NCI-H2227 (cell line): Measurements from ENCODE around the gene LGALS3BP.
"Not testable (repeated sequence)": the region's sequence is repeated elsewhere in the genome, so short reads cannot be mapped to it uniquely, and the experiment has no call there.

Experiments used
- DNase-seq: peaks from one replicate; lab custom pipeline; 2025; ENCODE audit not compliant: unreplicated experiment; lab: John Stamatoyannopoulos, UW

LGALS3BP gene

DNA sequence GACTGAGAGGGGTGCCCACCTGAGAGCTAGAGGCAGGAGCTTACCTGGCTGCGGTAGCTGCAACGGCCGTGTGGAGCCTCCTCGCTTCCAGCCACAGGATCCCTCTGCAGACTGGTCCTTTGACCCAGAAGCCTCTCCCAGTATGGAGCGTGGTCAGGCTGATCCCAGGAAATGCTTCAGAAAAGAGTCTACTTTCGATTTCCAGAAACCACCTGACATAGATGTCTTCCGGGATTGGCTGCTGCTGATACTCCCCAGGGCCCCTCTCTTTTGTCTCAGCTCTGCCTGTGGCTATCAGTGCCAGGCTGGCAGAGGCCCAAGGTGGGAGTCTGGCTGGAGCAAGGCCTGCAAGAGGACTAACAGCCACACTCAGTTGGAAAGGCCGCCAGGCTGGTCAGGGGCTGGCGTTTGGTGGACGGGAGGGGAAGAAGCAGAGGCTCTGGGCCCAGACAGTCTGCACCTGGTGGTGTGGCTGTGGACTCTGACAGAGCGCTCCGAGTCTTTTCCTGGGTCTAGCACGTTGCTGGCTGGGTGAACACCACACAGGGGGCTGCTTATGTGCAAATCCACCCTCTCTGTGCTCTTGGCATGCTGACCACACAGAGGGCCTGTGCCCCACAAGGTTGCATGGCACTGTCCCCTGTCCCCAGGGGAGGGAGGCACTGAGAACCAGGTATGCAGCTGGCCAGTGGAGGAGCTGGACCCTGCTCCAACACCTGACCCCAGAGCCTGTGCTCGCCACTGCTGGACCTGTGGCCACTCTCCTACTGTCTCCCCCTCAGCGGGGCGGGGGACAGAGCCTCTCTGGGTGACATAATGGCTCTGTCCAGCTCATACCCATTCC lies at the start of gene LGALS3BP:
TSS of gene LGALS3BP (minus strand) at position 144 of the 844 bp plus-strand sequence. CDS start 2,732 bp downstream, outside the sequence.
- peak; percentile 68 for DNase-seq

GRCh38 chr17:79028496-79029326 lies 49.0 kb upstream of the LGALS3BP start:
- DNase-seq = peak; percentile 21

DNA sequence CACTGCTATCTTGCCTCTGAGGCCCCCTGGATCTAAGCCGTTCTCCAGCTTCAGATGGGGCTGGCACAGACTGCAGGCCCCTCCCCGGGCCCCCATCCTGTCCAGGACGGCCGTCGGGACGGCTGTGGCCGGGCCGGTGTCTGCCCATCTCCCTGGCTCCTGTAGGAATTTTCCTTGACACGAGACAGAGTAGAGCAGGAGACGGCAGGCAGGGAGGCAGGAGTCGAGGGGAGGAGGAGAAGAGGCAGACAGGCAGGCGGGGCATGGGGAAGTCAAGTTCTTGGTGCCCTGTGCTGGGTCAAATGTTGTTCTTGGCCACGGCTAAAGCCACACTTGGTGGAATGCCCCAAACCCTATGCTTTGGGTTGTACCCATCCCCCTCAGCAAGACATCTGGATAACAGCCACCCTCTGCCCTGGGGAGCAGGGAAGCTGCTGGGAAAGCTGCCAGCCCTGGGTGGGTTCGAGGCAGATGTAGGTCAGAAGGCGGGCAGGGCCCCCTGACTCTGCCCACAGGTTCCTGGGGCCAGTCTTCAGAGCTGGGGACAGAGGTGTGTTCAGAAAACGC lies 48.3 kb upstream of the LGALS3BP start:
- DNase-seq = no peak

DNA sequence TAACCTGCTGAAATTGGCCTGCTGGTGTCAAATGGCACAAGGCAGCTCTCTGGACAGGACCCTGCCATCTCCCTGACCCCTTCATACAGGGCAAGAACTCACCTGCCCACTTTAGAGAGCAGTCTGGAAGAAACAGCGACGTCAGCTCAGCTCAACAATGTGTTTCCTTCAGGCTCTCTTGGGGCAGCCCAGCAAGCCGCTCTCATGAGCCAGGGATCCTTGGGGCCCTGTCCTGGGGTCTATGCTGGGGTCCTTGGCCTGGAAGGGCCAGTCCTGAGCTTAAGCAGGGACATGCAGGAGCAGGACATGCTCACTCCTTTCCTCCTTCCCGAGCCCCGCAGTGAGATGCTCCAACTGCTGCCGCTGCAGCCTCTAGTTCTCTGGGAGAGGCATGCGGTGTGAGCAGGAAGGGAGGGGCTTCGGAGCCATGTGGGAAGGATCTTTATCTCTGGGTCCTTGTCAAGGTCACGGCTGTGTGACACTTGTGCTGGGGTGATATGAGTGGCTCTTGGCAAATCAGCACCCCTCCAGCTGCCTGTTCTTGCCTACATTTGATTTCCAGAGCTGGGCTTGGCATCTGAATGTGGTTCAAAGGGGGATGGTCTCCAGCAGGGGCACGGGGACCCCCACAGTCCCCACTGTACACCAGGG lies 47.7 kb upstream of the LGALS3BP start:
- DNase-seq = no peak

- DNase-seq = no peak
Observed at GRCh38 chr17:79026376-79027273, 46.9 kb upstream of the LGALS3BP start.

DNA sequence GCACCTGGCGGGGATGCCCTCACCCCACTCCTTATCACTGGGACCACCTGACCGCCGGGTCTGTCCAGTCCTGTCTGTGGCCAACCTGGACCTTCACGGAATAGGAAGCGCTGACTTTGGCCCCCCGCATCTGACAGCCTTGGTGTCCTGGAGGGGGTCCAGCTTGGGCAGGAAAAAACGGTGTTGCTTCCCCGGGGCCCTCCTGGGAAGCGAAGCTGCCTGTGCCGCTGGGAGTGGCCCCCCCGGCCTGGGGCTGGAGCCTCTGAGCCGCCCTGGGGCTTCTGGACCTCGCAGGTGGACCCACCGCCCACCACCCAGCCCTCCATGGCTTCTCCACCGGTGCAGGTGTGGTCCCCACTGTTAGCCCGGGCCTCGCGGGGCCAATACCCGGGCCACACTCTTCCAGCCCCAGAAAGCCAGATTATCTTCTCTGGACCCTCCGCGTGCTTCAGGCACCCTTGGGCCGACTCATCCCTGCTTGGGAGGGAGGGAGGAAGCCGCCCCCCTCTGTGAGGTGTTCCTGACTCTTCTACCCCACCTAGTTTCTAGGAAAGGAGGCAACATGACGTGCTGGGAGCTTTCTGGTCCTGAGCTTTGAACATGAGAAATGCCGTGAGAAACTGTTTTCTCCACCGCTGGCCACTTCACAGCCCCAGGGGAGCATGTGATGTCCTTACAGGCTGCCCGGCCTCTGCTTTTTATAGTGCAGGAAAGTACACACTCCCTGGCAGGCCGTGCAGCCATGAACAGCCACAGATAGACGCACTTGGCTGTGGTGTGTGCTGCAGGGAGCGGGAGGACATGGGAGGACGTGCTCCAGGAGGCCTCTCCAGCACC lies 45.4 kb upstream of the LGALS3BP start:
- DNase-seq = no peak

- peak; percentile 67 for DNase-seq
Observed at GRCh38 chr17:79023886-79024771, 44.4 kb upstream of the LGALS3BP start, which contains the start of gene C1QTNF1. TSS of gene C1QTNF1 (plus strand) at chr17:79024169. CDS start at chr17:79043969, 19,800 bp downstream.

- DNase-seq = no peak
Observed at GRCh38 chr17:79023180-79023705, 43.5 kb upstream of the LGALS3BP start.

DNA sequence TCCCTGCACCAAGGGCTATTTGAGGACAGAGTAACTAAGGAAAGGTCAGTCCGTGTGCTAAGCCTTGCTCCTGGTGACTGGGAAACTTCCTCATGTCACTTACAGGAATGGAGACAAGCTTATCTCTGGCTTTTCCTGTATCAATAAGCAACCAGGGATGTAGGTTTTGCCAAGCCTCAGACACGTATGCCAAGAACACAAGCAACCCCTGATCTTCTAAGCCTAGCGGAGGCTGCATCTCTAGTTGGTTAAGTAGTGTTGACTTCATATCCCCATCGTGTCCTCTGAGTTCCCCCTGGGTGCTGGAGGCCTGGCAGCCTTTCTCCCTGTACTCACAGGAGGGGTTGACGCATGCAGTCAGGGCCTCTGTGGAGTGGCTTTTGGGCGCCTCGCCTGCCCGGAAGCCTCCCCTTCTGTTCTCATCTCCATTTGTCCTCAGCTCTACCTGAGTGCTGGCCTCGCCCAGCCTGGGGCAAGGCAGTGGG lies 42.8 kb upstream of the LGALS3BP start:
- DNase-seq = no peak

DNA sequence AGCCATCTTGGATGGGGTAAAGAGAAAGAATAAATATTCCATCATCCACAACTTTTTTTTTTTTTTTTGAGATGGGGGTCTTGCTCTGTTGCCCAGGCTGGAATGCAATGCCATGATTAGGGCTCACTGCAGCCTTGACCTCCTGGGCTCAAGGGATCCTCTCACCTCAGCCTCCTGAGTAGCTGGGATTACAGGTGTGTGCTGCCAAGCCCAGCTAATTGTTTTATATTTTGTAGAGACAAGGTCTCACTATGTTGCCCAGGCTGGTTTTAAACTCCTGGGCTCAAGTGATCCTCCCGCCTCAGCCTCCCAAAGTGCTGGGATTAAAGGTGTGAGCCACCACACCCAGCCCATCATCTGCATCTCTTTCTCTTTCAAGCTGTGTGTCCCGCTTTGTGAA lies 42.2 kb upstream of the LGALS3BP start:
- DNase-seq = not testable (repeated sequence)

GRCh38 chr17:79020631-79021301 lies 41.0 kb upstream of the LGALS3BP start:
- DNase-seq = no peak

- peak; percentile 48 for DNase-seq
Observed at GRCh38 chr17:79019632-79020584, 40.2 kb upstream of the LGALS3BP start.

DNA sequence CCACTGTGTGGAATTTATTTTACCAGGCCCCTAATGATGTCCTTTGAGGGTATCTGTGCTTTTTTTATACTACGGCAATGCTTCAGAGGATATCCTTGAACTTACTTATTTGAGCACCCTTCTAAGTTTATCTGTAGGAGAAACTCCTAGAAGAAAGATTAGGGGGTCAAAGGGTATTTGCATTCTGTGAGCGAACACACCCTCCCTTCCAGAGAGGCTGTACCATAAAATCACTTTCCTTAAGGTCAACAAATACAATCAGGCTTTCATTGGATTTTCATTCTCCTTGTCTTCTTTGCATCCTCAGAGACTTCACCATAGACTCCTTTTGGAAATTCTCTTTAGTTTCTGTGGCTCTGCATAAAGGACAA lies 39.5 kb upstream of the LGALS3BP start:
- DNase-seq = no peak

DNA sequence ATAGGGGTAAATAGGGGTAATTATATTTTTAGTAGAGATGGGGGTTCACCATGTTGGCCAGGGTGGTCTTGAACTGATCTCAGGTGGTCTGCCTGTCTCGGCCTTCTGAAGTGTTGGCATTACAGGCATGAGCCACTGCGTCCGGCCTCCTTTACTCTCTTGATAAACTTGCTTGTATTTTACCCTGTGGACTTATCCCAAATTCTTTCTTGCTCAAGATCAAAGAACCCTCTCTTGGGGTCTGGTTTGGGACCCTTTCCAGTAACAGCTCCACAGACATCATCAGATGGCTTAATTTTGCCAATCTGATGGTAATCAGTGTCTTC lies 38.6 kb upstream of the LGALS3BP start:
- no peak for DNase-seq

- no peak for DNase-seq
Observed at GRCh38 chr17:79017546-79018369, 38.0 kb upstream of the LGALS3BP start.
